Vagina (tissue), 2 donors: ENCODE data around the gene TINCR.

ENCODE experiments used
- CTCF ChIP-seq, 3 experiments: fragments of 450-650 bp in 2 of 3; fragments of 200-600 bp in 1 of 3; sonication (generic) in 1 of 3; IDR thresholded peaks; one replicate each; pipeline ENCODE4 v1.5.1; 2017 to 2019; ENCODE audit warnings: antibody characterized with exemption in 3 of 3, mild to moderate bottlenecking in 2 of 3, moderate library complexity in 2 of 3
- POLR2A ChIP-seq, 2 donors: fragments of 450-650 bp; IDR thresholded peaks; one replicate each; pipeline ENCODE4 v1.6.1; 2017; ENCODE audit warnings: antibody characterized with exemption in 2 of 2, mild to moderate bottlenecking in 2 of 2, moderate library complexity in 2 of 2

GRCh38 chr19:5585461-5586299 is 17.9 kb upstream of the TINCR start:
- TF ChIP-seq CTCF (IDR thresholded peaks at IDR 0.05) (no peak), POLR2A (IDR thresholded peaks at IDR 0.05) (no peak)
